ENCODE results near the gene POU3F3.

POU3F3 gene

GRCh38 chr2:104847586-104848160 lies 6.2 kb upstream of the POU3F3 start:
- no peak for DNase-seq

- DNase-seq, result no peak
Observed at GRCh38 chr2:104848526-104848925, 5.4 kb upstream of the POU3F3 start.

- DNase-seq, result no peak
Observed at GRCh38 chr2:104849101-104849500, 4.8 kb upstream of the POU3F3 start.

- DNase-seq, result no peak
Observed at GRCh38 chr2:104849618-104850141, 4.2 kb upstream of the POU3F3 start.

- DNase-seq, result no peak
Observed at GRCh38 chr2:104850361-104851290, 3.3 kb upstream of the POU3F3 start.

GRCh38 chr2:104851291-104852089 lies 2.4 kb upstream of the POU3F3 start:
- DNase-seq, result no peak

- DNase-seq, result no peak
Observed at GRCh38 chr2:104852090-104852666, 1.7 kb upstream of the POU3F3 start.

GRCh38 chr2:104854498-104855220 lies 744 bp downstream of the POU3F3 start:
- no peak for DNase-seq

GRCh38 chr2:104855221-104856085 lies 1.5 kb downstream of the POU3F3 start:
- no peak for DNase-seq

GRCh38 chr2:104856086-104856972 lies 2.4 kb downstream of the POU3F3 start:
- DNase-seq, result no peak

GRCh38 chr2:104856973-104857261 lies 3.0 kb downstream of the POU3F3 start:
- DNase-seq, result no peak

GRCh38 chr2:104857262-104858005 lies 3.5 kb downstream of the POU3F3 start:
- no peak for DNase-seq

GRCh38 chr2:104858006-104858978 lies 4.4 kb downstream of the POU3F3 start:
- DNase-seq, result no peak

GRCh38 chr2:104859291-104859765 lies 5.4 kb downstream of the POU3F3 start:
- no peak for DNase-seq

GRCh38 chr2:104859766-104860450 lies 6.0 kb downstream of the POU3F3 start:
- no peak for DNase-seq

GRCh38 chr2:104860451-104860790 lies 6.5 kb downstream of the POU3F3 start:
- DNase-seq, result no peak

- no peak for DNase-seq
Observed at GRCh38 chr2:104861351-104862057, 7.6 kb downstream of the POU3F3 start.
